Gastrocnemius medialis (tissue), 4 donors: ENCODE results near the gene FOXJ1. TPM values are rescaled to one million over a fixed set of nuclear protein-coding genes. Genes with fewer than 3 reads are reported as not detected.

Source experiments
- ATAC-seq, 2 donors: fragments of 150-250 bp; one replicate each; pipeline ENCODE4 v1.9.1; 2016
- DNase-seq, 2 donors: peaks; one replicate each; pipeline ENCODE4 v3.0.0-alpha.2; 2019
- H3K27ac ChIP-seq, 4 donors: fragments of 200-600 bp; sonication (generic); 1 replicate in 1 of 4; 2 replicates in 3 of 4; pipeline ENCODE4 v1.5.1; 2016 to 2018; ENCODE audit warnings: mild to moderate bottlenecking in 2 of 4, moderate library complexity in 1 of 4
- H3K27me3 ChIP-seq, 3 donors: fragments of 200-600 bp; sonication (generic) in 2 of 3; 1 replicate in 1 of 3; 2 replicates in 2 of 3; pipeline versions ENCODE4 v1.5.1 to v1.6.0; 2016 to 2019; ENCODE audit warnings: mild to moderate bottlenecking in 1 of 3, moderate library complexity in 1 of 3
- H3K36me3 ChIP-seq, 2 donors: fragments of 200-600 bp; sonication (generic) in 1 of 2; one replicate each; pipeline ENCODE4 v1.5.1; 2017 to 2018
- H3K4me1 ChIP-seq, 2 donors: fragments of 200-600 bp; sonication (generic) in 1 of 2; one replicate each; pipeline ENCODE4 v1.5.1; 2016 to 2017; ENCODE audit warnings: mild to moderate bottlenecking in 2 of 2
- H3K4me3 ChIP-seq, 4 donors: fragments of 200-600 bp; sonication (generic) in 3 of 4; 1 replicate in 1 of 4; 2 replicates in 3 of 4; pipeline ENCODE4 v1.5.1; 2016 to 2019; ENCODE audit warnings: mild to moderate bottlenecking in 2 of 4
- H3K9me3 ChIP-seq, 3 donors: fragments of 200-600 bp; sonication (generic) in 2 of 3; 1 replicate in 1 of 3; 2 replicates in 2 of 3; pipeline ENCODE4 v1.5.1; 2016 to 2019
- POLR2A ChIP-seq, 2 donors: fragments of 450-650 bp; IDR thresholded peaks; one replicate each; pipeline ENCODE4 v1.6.1; 2017; ENCODE audit warnings: antibody characterized with exemption in 2 of 2, mild to moderate bottlenecking in 2 of 2, moderate library complexity in 2 of 2
- in situ Hi-C, 4 donors: fragments of 200-750 bp; cut with MboI; loops; one replicate each; pipeline versions ENCODE4 v1.15.0 to v1.8.0; 2017; ENCODE audit warnings: low sequenced_read_pairs in 4 of 4
- intact Hi-C: fragments of 100-400 bp; cut with DNase I; formaldehyde crosslinking; loops from one replicate; pipeline ENCODE4 v1.15.1; 2023; ENCODE audit warnings: low total_unique reads
- total RNA-seq, 4 donors: library from RNA; depleted of rRNA; stranded (reverse); fragments of >200 nt; gene quantifications; one replicate each; pipeline versions ENCODE4 v1.1.0 to v1.2.3, GENCODE V29; 2016
- TF ChIP-seq, protein P1 (sequence below), 5 experiments: fragments of 450-650 bp in 3 of 5; fragments of 200-600 bp in 2 of 5; sonication (generic) in 2 of 5; IDR thresholded peaks in 4 of 5; conservative IDR thresholded peaks in 1 of 5; 1 replicate in 4 of 5; 2 replicates in 1 of 5; pipeline ENCODE4 v1.5.1; 2016 to 2019; ENCODE audit warnings: antibody characterized with exemption in 5 of 5, mild to moderate bottlenecking in 3 of 5, moderate library complexity in 3 of 5

Gene FOXJ1
- total RNA-seq, 4 donors from 2014 or later, result 0.16 to 0.62 TPM; not detected in 2

GRCh38 chr17:76125922-76126321 lies 15.1 kb downstream of the FOXJ1 start:
- Histone ChIP-seq H3K9me3 (no peaks in the 10 kb centered on the region), H3K36me3 (no peaks in the 10 kb centered on the region), H3K27me3 (peaks cover 0 to 4% (median 3%) of the 10 kb centered on the region in 3 donors), H3K4me1 (peaks cover 3% of the 10 kb centered on the region in 2 donors), H3K27ac (no peak overlapping the region), H3K4me3 (no peak overlapping the region)
- ATAC-seq (no peak), DNase-seq (no peak)
- intact Hi-C loops (loop anchor here (10.0 kb wide), 1 partner anchor 279 kb away; no protein-coding TSS in a partner anchor), in situ Hi-C loops (loop anchor here in 3 of 4 donors (5.0 to 10.0 kb wide), 3 partner anchors 166 to 171 kb away; no protein-coding TSS in a partner anchor)
- TF ChIP-seq, protein P1, sequence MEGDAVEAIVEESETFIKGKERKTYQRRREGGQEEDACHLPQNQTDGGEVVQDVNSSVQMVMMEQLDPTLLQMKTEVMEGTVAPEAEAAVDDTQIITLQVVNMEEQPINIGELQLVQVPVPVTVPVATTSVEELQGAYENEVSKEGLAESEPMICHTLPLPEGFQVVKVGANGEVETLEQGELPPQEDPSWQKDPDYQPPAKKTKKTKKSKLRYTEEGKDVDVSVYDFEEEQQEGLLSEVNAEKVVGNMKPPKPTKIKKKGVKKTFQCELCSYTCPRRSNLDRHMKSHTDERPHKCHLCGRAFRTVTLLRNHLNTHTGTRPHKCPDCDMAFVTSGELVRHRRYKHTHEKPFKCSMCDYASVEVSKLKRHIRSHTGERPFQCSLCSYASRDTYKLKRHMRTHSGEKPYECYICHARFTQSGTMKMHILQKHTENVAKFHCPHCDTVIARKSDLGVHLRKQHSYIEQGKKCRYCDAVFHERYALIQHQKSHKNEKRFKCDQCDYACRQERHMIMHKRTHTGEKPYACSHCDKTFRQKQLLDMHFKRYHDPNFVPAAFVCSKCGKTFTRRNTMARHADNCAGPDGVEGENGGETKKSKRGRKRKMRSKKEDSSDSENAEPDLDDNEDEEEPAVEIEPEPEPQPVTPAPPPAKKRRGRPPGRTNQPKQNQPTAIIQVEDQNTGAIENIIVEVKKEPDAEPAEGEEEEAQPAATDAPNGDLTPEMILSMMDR (IDR thresholded peaks at IDR 0.05 in 4 of 5, conservative IDR thresholded peaks at IDR 0.05 in 1 of 5), result no peak
- no peak for TF ChIP-seq POLR2A (IDR thresholded peaks at IDR 0.05)

DNA sequence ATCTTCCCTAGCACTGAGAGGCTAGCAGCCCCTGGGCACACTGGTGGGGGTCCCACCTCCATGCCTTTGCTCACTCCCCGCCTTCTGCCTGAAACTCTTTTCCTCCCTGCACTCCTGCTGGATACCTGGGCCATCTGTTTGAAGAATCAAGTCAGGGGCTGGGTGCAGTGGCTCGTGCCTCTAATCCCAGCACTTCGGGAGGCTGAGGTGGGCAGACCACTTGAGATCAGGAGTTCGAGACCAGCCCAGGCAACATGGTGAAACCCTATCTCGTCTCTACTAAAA lies 15.7 kb downstream of the FOXJ1 start:
- H3K27me3 ChIP-seq, result no peaks in the 10 kb centered on the region
- no peaks in the 10 kb centered on the region for H3K9me3 ChIP-seq
- H3K27ac ChIP-seq, result no peak overlapping the region
- ATAC-seq (no peak), DNase-seq (no peak)
- TF ChIP-seq POLR2A (IDR thresholded peaks at IDR 0.05), result no peak
- TF ChIP-seq, protein P1 (IDR thresholded peaks at IDR 0.05 in 4 of 5, conservative IDR thresholded peaks at IDR 0.05 in 1 of 5), result no peak
- peaks cover 3% of the 10 kb centered on the region in 2 donors for H3K4me1 ChIP-seq
- H3K4me3 ChIP-seq, result no peak overlapping the region
- intact Hi-C loops, result loop anchor here (10.0 kb wide), 1 partner anchor 279 kb away; no protein-coding TSS in a partner anchor
- no peaks in the 10 kb centered on the region for H3K36me3 ChIP-seq
- in situ Hi-C loops, result loop anchor here in 3 of 4 donors (5.0 to 10.0 kb wide), 3 partner anchors 167 to 172 kb away; no protein-coding TSS in a partner anchor

DNA sequence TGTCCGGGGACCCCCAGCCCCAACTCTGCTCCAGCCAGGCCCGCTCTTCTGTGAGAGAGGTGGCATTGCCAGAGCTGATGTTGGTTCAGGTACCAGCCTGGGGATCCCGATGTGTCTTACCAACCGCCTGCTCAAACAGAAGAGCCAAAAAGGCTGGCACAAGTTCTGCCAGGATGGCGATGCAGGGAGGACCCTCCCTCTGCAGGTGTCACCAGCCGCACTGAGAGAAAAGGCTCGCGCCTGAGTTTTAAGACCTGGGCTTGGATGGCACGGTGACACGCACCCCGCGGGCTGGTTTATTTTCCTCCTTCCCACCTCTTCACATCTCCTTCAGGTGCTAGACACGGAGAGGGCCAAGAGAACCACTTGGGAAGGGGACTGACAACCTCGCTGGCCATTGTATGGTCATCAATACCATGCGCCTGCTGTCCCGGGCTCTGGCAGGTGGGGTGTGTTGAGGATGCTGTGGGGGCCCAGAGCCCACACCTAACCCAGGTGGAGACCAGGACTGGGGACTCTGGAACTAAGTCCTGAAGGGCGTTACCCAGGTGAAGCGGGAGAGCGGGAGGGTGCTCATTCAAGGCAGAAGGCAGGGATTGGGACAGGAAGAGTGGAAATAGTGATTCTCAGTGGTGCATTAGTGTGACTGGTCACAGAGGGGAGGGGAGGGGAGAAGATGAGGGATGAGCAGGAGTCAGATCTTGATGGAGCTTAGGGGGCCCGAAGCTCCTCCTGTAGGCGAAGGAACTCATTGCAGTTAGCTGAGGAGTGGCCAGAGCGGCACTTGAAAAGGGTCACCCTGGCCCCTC lies 16.3 kb downstream of the FOXJ1 start:
- no peaks in the 10 kb centered on the region for H3K27me3 ChIP-seq
- DNase-seq, result no peak
- no peak for ATAC-seq
- H3K36me3 ChIP-seq, result no peaks in the 10 kb centered on the region
- H3K27ac ChIP-seq, result no peak overlapping the region
- H3K4me3 ChIP-seq, result no peak overlapping the region
- no peaks in the 10 kb centered on the region for H3K9me3 ChIP-seq
- in situ Hi-C loops, result loop anchor here (5.0 to 10.0 kb wide), 3 partner anchors 168 to 173 kb away; no protein-coding TSS in a partner anchor
- H3K4me1 ChIP-seq, result peaks cover 3% of the 10 kb centered on the region in 2 donors
- no peak for TF ChIP-seq POLR2A (IDR thresholded peaks at IDR 0.05)
- TF ChIP-seq, protein P1 (IDR thresholded peaks at IDR 0.05 in 4 of 5, conservative IDR thresholded peaks at IDR 0.05 in 1 of 5), result no peak
- intact Hi-C loops, result loop anchor here (10.0 kb wide), 1 partner anchor 280 kb away; no protein-coding TSS in a partner anchor

DNA sequence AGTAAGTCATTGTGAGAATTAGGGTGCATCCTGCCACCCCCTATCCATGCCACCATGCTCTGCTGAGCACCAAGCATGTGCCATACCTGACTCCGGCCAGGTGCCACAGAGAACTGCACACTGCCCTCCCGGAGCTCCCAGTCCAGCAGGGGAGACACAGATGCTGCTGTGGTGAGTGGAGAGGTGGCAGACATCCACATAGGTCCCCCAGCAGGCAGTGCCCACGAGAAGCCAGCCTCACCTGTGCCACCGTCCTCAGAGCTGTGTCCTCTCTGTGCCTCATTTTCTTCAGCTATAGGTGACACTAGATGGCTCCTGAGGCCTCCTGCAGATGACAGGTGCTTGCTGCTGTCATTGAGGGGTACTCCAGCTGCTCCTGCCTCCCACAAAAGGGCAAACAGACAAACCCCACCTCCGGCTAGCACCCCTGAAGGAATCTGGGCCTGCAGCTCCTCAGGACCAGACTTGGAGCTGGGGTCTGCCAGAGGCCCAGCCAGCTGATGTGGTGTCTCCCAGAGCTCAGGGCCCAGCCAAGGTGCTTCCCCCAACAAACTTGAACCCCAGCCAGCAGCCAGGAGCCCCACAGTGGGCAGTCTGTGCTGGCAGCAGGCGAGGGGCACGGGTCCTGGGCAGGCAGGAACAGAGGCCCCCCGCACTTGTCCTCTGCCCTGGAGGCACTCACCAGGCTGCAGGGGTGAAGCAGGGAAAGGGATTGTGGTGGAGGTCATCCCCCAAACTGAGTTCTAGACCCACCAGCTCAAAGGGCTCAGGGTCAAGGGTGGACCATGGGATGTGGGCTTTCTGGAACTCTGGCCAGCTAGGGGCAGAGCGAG lies 17.1 kb downstream of the FOXJ1 start:
- Histone ChIP-seq H3K4me3 (no peak overlapping the region), H3K4me1 (peaks cover 3% of the 10 kb centered on the region in 2 donors), H3K36me3 (no peaks in the 10 kb centered on the region), H3K9me3 (no peaks in the 10 kb centered on the region), H3K27ac (no peak overlapping the region), H3K27me3 (no peaks in the 10 kb centered on the region)
- intact Hi-C loops, result loop anchor here (10.0 kb wide), 1 partner anchor 281 kb away; no protein-coding TSS in a partner anchor
- in situ Hi-C loops, result loop anchor here in 2 of 4 donors (5.0 to 10.0 kb wide), 2 partner anchors 171 to 173 kb away; no protein-coding TSS in a partner anchor
- TF ChIP-seq, protein P1 (IDR thresholded peaks at IDR 0.05 in 4 of 5, conservative IDR thresholded peaks at IDR 0.05 in 1 of 5), result no peak
- TF ChIP-seq POLR2A (IDR thresholded peaks at IDR 0.05), result no peak
- DNase-seq, result no peak
- no peak for ATAC-seq
